Activated naive CD4-positive, alpha-beta T cell treated with anti-CD3 and anti-CD28 coated beads for 36 hours (primary cell): ENCODE results near the gene ACTG1. TPM values are rescaled to one million over a fixed set of nuclear protein-coding genes. Genes with fewer than 3 reads are reported as not detected.

ENCODE experiments used
- CTCF ChIA-PET: fragments of 350-600 bp; sonication (Branson Sonifier 250); formaldehyde crosslinking; loops from one replicate; lab custom pipeline; 2021; ENCODE audit warnings: antibody characterized with exemption; lab: Charles Lee
- DNase-seq: peaks from one replicate; pipeline ENCODE4 v3.0.0-alpha.2; 2020
- H3K27ac Mint-ChIP-seq: one replicate; pipeline ENCODE4 v1.8.0; 2021; ENCODE audit warnings: mild to moderate bottlenecking, mixed read lengths
- H3K27me3 Mint-ChIP-seq: one replicate; pipeline ENCODE4 v1.8.0; 2021; ENCODE audit warnings: low read depth, mixed read lengths
- H3K36me3 Mint-ChIP-seq: one replicate; pipeline ENCODE4 v1.8.0; 2021; ENCODE audit warnings: low read depth, mixed read lengths
- H3K4me1 Mint-ChIP-seq: one replicate; pipeline ENCODE4 v1.8.0; 2021; ENCODE audit warnings: low read depth, mixed read lengths
- H3K4me3 Mint-ChIP-seq: one replicate; pipeline ENCODE4 v1.8.0; 2021; ENCODE audit warnings: mild to moderate bottlenecking, moderate library complexity, mixed read lengths
- H3K9me3 Mint-ChIP-seq: one replicate; pipeline ENCODE4 v1.8.0; 2021; ENCODE audit warnings: mixed read lengths
- intact Hi-C: fragments of 100-400 bp; cut with micrococcal nuclease; formaldehyde crosslinking; loops from one replicate; pipeline ENCODE4 v1.15.1; 2023
- total RNA-seq, 2 experiments: library from RNA; stranded (reverse); gene quantifications; one replicate each; pipeline ENCODE4 v1.2.3, GENCODE V29; 2021

Gene ACTG1
- total RNA-seq, 2 experiments from 2014 or later = 2,881 to 2,925 TPM

- peaks cover 39% of the 10 kb centered on the region for H3K36me3 Mint-ChIP-seq
- CTCF ChIA-PET = no interaction called here
- DNase-seq = peak; percentile 39
- H3K27ac Mint-ChIP-seq = peak overlapping the region; percentile 93
- H3K9me3 Mint-ChIP-seq = no peaks in the 10 kb centered on the region
- H3K4me3 Mint-ChIP-seq = peak overlapping the region; percentile 96
- no peaks in the 10 kb centered on the region for H3K27me3 Mint-ChIP-seq
- intact Hi-C loops = loop anchor here (2.0 to 10.0 kb wide), 5 partner anchors 21 to 515 kb away; partner anchors contain the start of genes ARHGDIA, CCDC137, CENPX and LRRC45
- H3K4me1 Mint-ChIP-seq = peaks cover 16% of the 10 kb centered on the region
These were observed 2.4 kb downstream of the ACTG1 start for GRCh38 chr17:81509972-81510784.

- Mint-ChIP-seq H3K27me3 (no peaks in the 10 kb centered on the region), H3K36me3 (peaks cover 39% of the 10 kb centered on the region), H3K9me3 (no peaks in the 10 kb centered on the region), H3K4me3 (peak overlapping the region; percentile 96), H3K27ac (peak overlapping the region; percentile 93), H3K4me1 (peaks cover 16% of the 10 kb centered on the region)
- intact Hi-C loops = no loop called here
- peak; percentile 42 for DNase-seq
- CTCF ChIA-PET = interaction anchor here (0.7 to 1.3 kb wide), 2 partner anchors 25 to 57 kb away, joined by 3 to 6 read pairs; no protein-coding TSS in a partner anchor
These were observed 3.2 kb downstream of the ACTG1 start for GRCh38 chr17:81509207-81509971.

DNA sequence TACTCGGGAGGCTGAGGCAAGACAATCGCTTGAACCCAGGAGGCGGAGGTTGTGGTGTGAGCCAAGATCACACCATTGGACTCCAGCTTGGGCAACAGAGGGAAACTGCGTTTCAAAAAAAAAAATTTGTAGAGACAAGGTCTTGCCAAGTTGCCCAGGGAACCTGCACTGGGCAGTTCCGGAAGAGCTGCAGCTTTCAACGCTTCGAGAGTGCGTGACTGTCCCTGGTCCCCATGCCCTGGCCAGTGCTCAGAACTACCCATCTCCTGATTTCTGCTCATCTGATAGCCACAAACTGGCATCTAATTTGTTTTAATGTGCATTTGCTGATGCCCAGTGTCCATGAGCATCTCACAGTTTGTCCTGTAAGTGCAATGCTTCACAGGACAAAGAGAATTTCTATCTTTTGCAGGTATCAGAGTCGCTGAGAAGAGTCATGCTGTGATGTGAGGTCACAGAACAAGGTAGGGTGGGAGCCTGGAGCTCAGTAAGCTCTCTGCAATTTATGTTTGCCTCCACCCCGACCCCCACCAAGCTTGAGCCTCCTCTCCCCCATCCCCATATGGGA, 3.9 kb downstream of the ACTG1 start:
- Mint-ChIP-seq H3K27ac (peak overlapping the region; percentile 93), H3K4me3 (peak overlapping the region; percentile 96), H3K36me3 (peaks cover 39% of the 10 kb centered on the region), H3K27me3 (no peaks in the 10 kb centered on the region), H3K9me3 (no peaks in the 10 kb centered on the region), H3K4me1 (peaks cover 16% of the 10 kb centered on the region)
- CTCF ChIA-PET = interaction anchor here (0.7 to 1.3 kb wide), 2 partner anchors 24 to 57 kb away, joined by 3 to 6 read pairs; no protein-coding TSS in a partner anchor
- intact Hi-C loops = no loop called here
- no peak for DNase-seq

GRCh38 chr17:81503619-81504018, 9.0 kb downstream of the ACTG1 start:
- Mint-ChIP-seq H3K4me1 (no peaks in the 10 kb centered on the region), H3K27ac (no peak overlapping the region)
- intact Hi-C loops = no loop called here

GRCh38 chr17:81502471-81503017, 10.1 kb downstream of the ACTG1 start:
- intact Hi-C loops = no loop called here
- Mint-ChIP-seq H3K9me3 (no peaks in the 10 kb centered on the region), H3K36me3 (no peaks in the 10 kb centered on the region), H3K27me3 (no peaks in the 10 kb centered on the region), H3K4me1 (no peaks in the 10 kb centered on the region), H3K4me3 (no peak overlapping the region), H3K27ac (no peak overlapping the region)
- no peak for DNase-seq
- CTCF ChIA-PET = no interaction called here

More at GRCh38 chr17:81503619-81504018, 9.0 kb downstream of the ACTG1 start:
- no peaks in the 10 kb centered on the region for H3K9me3 Mint-ChIP-seq
- H3K36me3 Mint-ChIP-seq = peaks cover 3% of the 10 kb centered on the region
- no peaks in the 10 kb centered on the region for H3K27me3 Mint-ChIP-seq
- CTCF ChIA-PET = no interaction called here
- no peak overlapping the region for H3K4me3 Mint-ChIP-seq
- DNase-seq = no peak

- Mint-ChIP-seq H3K4me3 (no peak overlapping the region), H3K27ac (no peak overlapping the region), H3K4me1 (no peaks in the 10 kb centered on the region), H3K36me3 (no peaks in the 10 kb centered on the region), H3K9me3 (no peaks in the 10 kb centered on the region), H3K27me3 (no peaks in the 10 kb centered on the region)
- DNase-seq = no peak
- CTCF ChIA-PET = interaction anchor here (0.7 kb wide), 1 partner anchor 15 kb away, joined by 3 read pairs; no protein-coding TSS in a partner anchor
- intact Hi-C loops = no loop called here
These were observed 12.6 kb downstream of the ACTG1 start for GRCh38 chr17:81500047-81500446.

GRCh38 chr17:81499601-81499970, 13.0 kb downstream of the ACTG1 start:
- Mint-ChIP-seq H3K4me1 (no peaks in the 10 kb centered on the region), H3K36me3 (no peaks in the 10 kb centered on the region), H3K27ac (no peak overlapping the region), H3K9me3 (no peaks in the 10 kb centered on the region), H3K4me3 (no peak overlapping the region), H3K27me3 (no peaks in the 10 kb centered on the region)
- no peak for DNase-seq
- CTCF ChIA-PET = no interaction called here
- intact Hi-C loops = no loop called here

GRCh38 chr17:81498953-81499600, 13.5 kb downstream of the ACTG1 start:
- CTCF ChIA-PET = interaction anchor here (2.4 kb wide), 1 partner anchor 14 kb away, joined by 6 read pairs; no protein-coding TSS in a partner anchor
- H3K4me3 Mint-ChIP-seq = no peak overlapping the region
- no peaks in the 10 kb centered on the region for H3K36me3 Mint-ChIP-seq
- no peaks in the 10 kb centered on the region for H3K27me3 Mint-ChIP-seq
- intact Hi-C loops = no loop called here
- no peak for DNase-seq
- no peaks in the 10 kb centered on the region for H3K9me3 Mint-ChIP-seq
- H3K27ac Mint-ChIP-seq = no peak overlapping the region
- no peaks in the 10 kb centered on the region for H3K4me1 Mint-ChIP-seq

- CTCF ChIA-PET = no interaction called here
- Mint-ChIP-seq H3K36me3 (no peaks in the 10 kb centered on the region), H3K4me1 (no peaks in the 10 kb centered on the region), H3K9me3 (no peaks in the 10 kb centered on the region), H3K27me3 (no peaks in the 10 kb centered on the region), H3K4me3 (no peak overlapping the region), H3K27ac (peak overlapping the region; percentile 59)
- intact Hi-C loops = no loop called here
- no peak for DNase-seq
These were observed 17.8 kb downstream of the ACTG1 start for GRCh38 chr17:81494626-81495377.

- H3K4me1 Mint-ChIP-seq = peaks cover 2% of the 10 kb centered on the region
- H3K27ac Mint-ChIP-seq = no peak overlapping the region
- CTCF ChIA-PET = interaction anchor here (0.8 to 1.2 kb wide), 2 partner anchors 9 to 45 kb away, joined by 4 to 5 read pairs; no protein-coding TSS in a partner anchor
- no peak for DNase-seq
- H3K36me3 Mint-ChIP-seq = no peaks in the 10 kb centered on the region
- H3K4me3 Mint-ChIP-seq = no peak overlapping the region
- H3K9me3 Mint-ChIP-seq = no peaks in the 10 kb centered on the region
- intact Hi-C loops = no loop called here
- no peaks in the 10 kb centered on the region for H3K27me3 Mint-ChIP-seq
These were observed 19.2 kb downstream of the ACTG1 start for GRCh38 chr17:81493198-81494038.
